ENCODE measurements around the gene ALDOC.

Gene ALDOC

GRCh38 chr17:28599311-28600184, 22.9 kb upstream of the ALDOC start:
- no peaks in the 10 kb centered on the region for H3K9me2 ChIP-seq (replicated peaks; ENCODE audit: control insufficient read depth, low read length)
- peaks cover 15% of the 10 kb centered on the region for H3F3A ChIP-seq (ENCODE audit: control insufficient read depth, insufficient read depth)
- H3K27me3 ChIP-seq (ENCODE audit: control insufficient read depth, low read length), result no peaks in the 10 kb centered on the region
- peak overlapping the region; percentile 78 for H3K27ac ChIP-seq (ENCODE audit: low read depth, low read length)
- peak overlapping the region; percentile 89 for H3K4me2 ChIP-seq (ENCODE audit: low read length)
- peak overlapping the region; percentile 100 for H3K4me3 ChIP-seq (ENCODE audit: low read length)
- no peaks in the 10 kb centered on the region for H3K9me3 ChIP-seq (ENCODE audit: control insufficient read depth, insufficient read depth, low read length)
- peaks cover 29% of the 10 kb centered on the region for H3K36me3 ChIP-seq (ENCODE audit: control insufficient read depth, low read length)
- H3K79me2 ChIP-seq (ENCODE audit: control insufficient read depth, low read length), result peaks cover 38% of the 10 kb centered on the region
- no peaks in the 10 kb centered on the region for H4K20me1 ChIP-seq (ENCODE audit: control insufficient read depth, insufficient read depth, low read depth, low read length)
- TF ChIP-seq EZH2phosphoT487 (IDR thresholded peaks at IDR 0.05; ENCODE audit: borderline replicate concordance, low read length) (no peak), CTCF (IDR thresholded peaks at IDR 0.05; ENCODE audit: low read depth, low read length, poor library complexity, severe bottlenecking) (no peak)
- H3K4me1 ChIP-seq (ENCODE audit: control insufficient read depth, low read length), result peaks cover 24% of the 10 kb centered on the region

- Histone ChIP-seq H3K9me2 (replicated peaks; ENCODE audit: control insufficient read depth, low read length) (no peaks in the 10 kb centered on the region), H3K4me1 (ENCODE audit: control insufficient read depth, low read length) (peaks cover 24% of the 10 kb centered on the region), H3K4me3 (ENCODE audit: low read length) (peak within 1 kb of the TSS; percentile 100), H3K36me3 (ENCODE audit: control insufficient read depth, low read length) (peaks cover 32% of the 10 kb centered on the region), H4K20me1 (ENCODE audit: control insufficient read depth, insufficient read depth, low read depth, low read length) (no peaks in the 10 kb centered on the region), H3K79me2 (ENCODE audit: control insufficient read depth, low read length) (peaks cover 42% of the 10 kb centered on the region), H3K27ac (ENCODE audit: low read depth, low read length) (peak within 1 kb of the TSS; percentile 78), H3F3A (ENCODE audit: control insufficient read depth, insufficient read depth) (peaks cover 15% of the 10 kb centered on the region), H3K4me2 (ENCODE audit: low read length) (peak within 1 kb of the TSS; percentile 89), H3K27me3 (ENCODE audit: control insufficient read depth, low read length) (no peaks in the 10 kb centered on the region), H3K9me3 (ENCODE audit: control insufficient read depth, insufficient read depth, low read length) (no peaks in the 10 kb centered on the region)
- TF ChIP-seq CTCF (IDR thresholded peaks at IDR 0.05; ENCODE audit: low read depth, low read length, poor library complexity, severe bottlenecking) (no peak), EZH2phosphoT487 (IDR thresholded peaks at IDR 0.05; ENCODE audit: borderline replicate concordance, low read length) (no peak)
Measured at GRCh38 chr17:28598799-28599310, 22.2 kb upstream of the ALDOC start, which contains the start of gene SPAG5. SPAG5 (minus strand) TSS chr17:28599025; CDS start chr17:28598946, 79 bp downstream.

GRCh38 chr17:28598389-28598788, 21.7 kb upstream of the ALDOC start:
- peak overlapping the region; percentile 78 for H3K27ac ChIP-seq (ENCODE audit: low read depth, low read length)
- peaks cover 34% of the 10 kb centered on the region for H3K36me3 ChIP-seq (ENCODE audit: control insufficient read depth, low read length)
- H3K79me2 ChIP-seq (ENCODE audit: control insufficient read depth, low read length), result peaks cover 43% of the 10 kb centered on the region
- H4K20me1 ChIP-seq (ENCODE audit: control insufficient read depth, insufficient read depth, low read depth, low read length), result no peaks in the 10 kb centered on the region
- H3K4me1 ChIP-seq (ENCODE audit: control insufficient read depth, low read length), result peaks cover 24% of the 10 kb centered on the region
- peaks cover 15% of the 10 kb centered on the region for H3F3A ChIP-seq (ENCODE audit: control insufficient read depth, insufficient read depth)
- no peak for TF ChIP-seq CTCF (IDR thresholded peaks at IDR 0.05; ENCODE audit: low read depth, low read length, poor library complexity, severe bottlenecking)
- no peak for TF ChIP-seq EZH2phosphoT487 (IDR thresholded peaks at IDR 0.05; ENCODE audit: borderline replicate concordance, low read length)
- no peaks in the 10 kb centered on the region for H3K27me3 ChIP-seq (ENCODE audit: control insufficient read depth, low read length)
- no peaks in the 10 kb centered on the region for H3K9me3 ChIP-seq (ENCODE audit: control insufficient read depth, insufficient read depth, low read length)
- H3K4me2 ChIP-seq (ENCODE audit: low read length), result peak overlapping the region; percentile 89
- H3K4me3 ChIP-seq (ENCODE audit: low read length), result peak overlapping the region; percentile 100
- H3K9me2 ChIP-seq (replicated peaks; ENCODE audit: control insufficient read depth, low read length), result no peaks in the 10 kb centered on the region
